Neural cell (in vitro differentiated cells): ENCODE measurements around the gene LRRC63.

ENCODE experiments used
- CTCF ChIP-seq: fragments of 450-650 bp; IDR thresholded peaks from 2 replicates; pipeline ENCODE4 v1.5.1; 2014; ENCODE audit warnings: antibody characterized with exemption, mild to moderate bottlenecking, moderate library complexity; ENCODE audit not compliant: poor library complexity, severe bottlenecking
- EZH2 ChIP-seq: fragments of 200-600, 300-800 bp; shearing (Covaris generic), sonication (generic); IDR thresholded peaks from 2 replicates; pipeline ENCODE4 v1.6.1; 2014; ENCODE audit warnings: antibody characterized with exemption, low read length, borderline replicate concordance, mild to moderate bottlenecking; ENCODE audit not compliant: insufficient read depth, poor library complexity, severe bottlenecking
- MXI1 ChIP-seq: fragments of 450-650 bp; conservative IDR thresholded peaks from 2 replicates; pipeline ENCODE4 v1.6.1; 2014; ENCODE audit warnings: antibody characterized with exemption, mild to moderate bottlenecking; ENCODE audit not compliant: poor library complexity, severe bottlenecking
- POLR2AphosphoS5 ChIP-seq: IDR thresholded peaks from 2 replicates; pipeline ENCODE4 v1.6.1; 2012
- TAF1 ChIP-seq: IDR thresholded peaks from 2 replicates; pipeline ENCODE4 v1.6.1; 2012; ENCODE audit warnings: low read depth

- TF ChIP-seq CTCF, result no peak
- no peak for TF ChIP-seq TAF1
- no peak for TF ChIP-seq MXI1
- TF ChIP-seq EZH2, result no peak
- no peak for TF ChIP-seq POLR2AphosphoS5
These were observed 101.9 kb downstream of the LRRC63 start for GRCh38 chr13:46313432-46314257.
